ENCODE results near the gene PSMB7. TPM values are rescaled to one million over a fixed set of nuclear protein-coding genes. Genes with fewer than 3 reads are reported as not detected.

Gene PSMB7
- total RNA-seq, 2 experiments from 2014 or later: 164 to 186 TPM

DNA sequence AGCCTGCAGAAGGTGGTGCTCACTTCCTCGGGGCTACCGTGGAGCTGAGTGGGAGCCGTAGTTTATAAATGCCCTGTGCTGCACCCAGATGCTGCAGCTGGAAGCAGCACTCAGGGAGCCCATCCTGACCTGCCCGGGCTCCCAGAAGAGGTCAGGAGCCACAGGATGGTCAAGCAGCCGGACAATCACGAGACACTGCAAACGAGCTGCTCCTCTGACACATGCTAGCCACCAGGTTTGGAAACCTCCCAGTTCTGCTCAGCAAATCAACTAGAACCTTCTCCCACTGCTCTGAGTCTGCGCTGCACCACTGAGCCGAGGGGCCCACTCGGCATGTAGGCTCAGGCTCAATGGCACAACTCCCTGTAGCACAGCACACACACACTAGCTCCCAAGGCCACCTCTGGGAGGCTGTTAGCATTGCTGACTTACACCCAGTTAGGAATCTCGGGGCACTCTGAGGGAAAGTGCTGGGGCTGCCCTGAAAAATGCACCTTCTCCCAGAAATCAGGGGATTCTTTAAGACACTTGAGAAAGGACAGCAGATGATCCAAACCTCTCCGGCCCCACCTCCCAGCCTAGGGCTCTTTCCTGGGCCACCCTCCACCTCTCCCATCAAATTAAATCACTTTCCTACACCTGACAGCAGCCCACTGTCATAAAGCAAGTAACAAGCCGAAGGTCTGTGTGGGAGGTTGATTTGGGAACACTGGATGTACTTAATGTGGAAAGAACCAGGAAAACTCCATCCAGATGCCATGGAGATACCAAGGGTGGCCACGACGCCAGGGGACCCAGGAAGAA is 59.1 kb downstream of the PSMB7 start:
- ChIA-PET POLR2A (no interaction called here), CTCF (ENCODE audit: unreplicated experiment) (interaction anchor here (0.8 kb wide), 1 partner anchor 99 kb away, joined by 3 read pairs; no protein-coding TSS in a partner anchor)
- no TSS peak for BruUV-seq (replicated peaks)
- Histone ChIP-seq H3K9me2 (ENCODE audit: insufficient read depth, low read length) (no peaks in the 10 kb centered on the region), H3K27ac (ENCODE audit: low read depth, low read length, poor library complexity, severe bottlenecking) (no peak overlapping the region), H3K79me2 (ENCODE audit: insufficient read depth, low read depth, low read length) (0 out of 2 replicates have a peak, but pooled peaks cover 2% of the 10 kb centered on the region), H3K4me3 (ENCODE audit: low read depth, low read length, poor library complexity, severe bottlenecking) (no peak overlapping the region), H2AFZ (ENCODE audit: low read length) (no peak overlapping the region), H3K9me3 (ENCODE audit: low read length) (no peaks in the 10 kb centered on the region), H3K4me1 (ENCODE audit: insufficient read depth, low read length, poor library complexity, severe bottlenecking) (no peaks in the 10 kb centered on the region), H3K36me3 (ENCODE audit: insufficient read depth, low read length) (peaks cover 44% of the 10 kb centered on the region), H4K20me1 (ENCODE audit: insufficient read depth, low read length) (peaks cover 4% of the 10 kb centered on the region; the same call in 1 of the 2 replicates), H3K4me2 (ENCODE audit: low read length) (no peak overlapping the region)
- no peak for DNase-seq (ENCODE audit: low spot score)
- no peak for TF ChIP-seq EZH2phosphoT487 (IDR thresholded peaks at IDR 0.05; ENCODE audit: borderline replicate concordance, low read depth, low read length)
- TF ChIP-seq, protein P1, sequence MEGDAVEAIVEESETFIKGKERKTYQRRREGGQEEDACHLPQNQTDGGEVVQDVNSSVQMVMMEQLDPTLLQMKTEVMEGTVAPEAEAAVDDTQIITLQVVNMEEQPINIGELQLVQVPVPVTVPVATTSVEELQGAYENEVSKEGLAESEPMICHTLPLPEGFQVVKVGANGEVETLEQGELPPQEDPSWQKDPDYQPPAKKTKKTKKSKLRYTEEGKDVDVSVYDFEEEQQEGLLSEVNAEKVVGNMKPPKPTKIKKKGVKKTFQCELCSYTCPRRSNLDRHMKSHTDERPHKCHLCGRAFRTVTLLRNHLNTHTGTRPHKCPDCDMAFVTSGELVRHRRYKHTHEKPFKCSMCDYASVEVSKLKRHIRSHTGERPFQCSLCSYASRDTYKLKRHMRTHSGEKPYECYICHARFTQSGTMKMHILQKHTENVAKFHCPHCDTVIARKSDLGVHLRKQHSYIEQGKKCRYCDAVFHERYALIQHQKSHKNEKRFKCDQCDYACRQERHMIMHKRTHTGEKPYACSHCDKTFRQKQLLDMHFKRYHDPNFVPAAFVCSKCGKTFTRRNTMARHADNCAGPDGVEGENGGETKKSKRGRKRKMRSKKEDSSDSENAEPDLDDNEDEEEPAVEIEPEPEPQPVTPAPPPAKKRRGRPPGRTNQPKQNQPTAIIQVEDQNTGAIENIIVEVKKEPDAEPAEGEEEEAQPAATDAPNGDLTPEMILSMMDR (conservative IDR thresholded peaks at IDR 0.05; ENCODE audit: low read length): no peak
- intact Hi-C loops (cut with micrococcal nuclease; ENCODE audit: unreplicated experiment): no loop called here

DNA sequence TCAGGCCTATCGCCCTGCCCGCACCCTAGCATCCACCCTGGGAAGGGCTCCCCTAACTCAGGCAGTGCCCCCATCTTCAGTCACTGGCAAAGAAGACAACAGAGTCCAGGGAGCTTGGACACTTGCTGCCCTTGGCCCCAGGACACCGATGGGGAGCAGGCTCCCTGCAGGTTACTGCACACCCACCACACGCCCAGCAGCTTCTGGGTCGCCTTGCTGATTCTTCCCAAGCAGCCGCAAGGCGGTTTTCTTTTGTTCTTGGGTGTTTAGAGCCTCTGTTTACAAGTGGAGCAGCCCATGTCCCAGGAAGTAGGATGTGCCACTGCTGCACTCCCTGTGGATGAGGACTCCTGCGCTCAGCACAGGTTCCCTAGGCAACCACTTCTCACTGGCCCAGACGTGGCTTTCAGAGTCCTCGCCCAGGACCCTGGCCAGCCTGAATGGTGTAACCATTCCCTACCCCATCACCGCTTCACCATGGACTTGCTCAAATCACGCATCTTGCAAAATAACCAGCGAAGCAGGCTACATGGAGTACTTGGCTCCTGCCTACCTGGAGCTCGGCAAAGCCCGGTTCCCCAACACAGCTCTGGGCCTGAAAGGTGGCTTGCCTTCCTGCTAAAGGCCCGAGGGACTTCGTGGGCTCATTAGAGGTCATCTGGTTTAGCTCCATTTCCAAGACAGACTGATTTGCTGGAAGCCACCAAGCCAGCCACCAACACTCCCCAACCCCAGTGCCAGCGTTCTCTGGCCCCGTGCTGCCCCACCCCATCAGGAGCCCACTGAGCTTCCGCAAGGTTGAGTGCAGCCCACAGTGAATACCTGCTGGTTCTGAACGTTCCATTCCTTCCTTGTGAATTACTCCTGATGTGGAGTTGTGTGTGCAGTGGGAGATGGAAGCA is 60.0 kb downstream of the PSMB7 start:
- POLR2A ChIA-PET: no interaction called here
- H3K79me2 ChIP-seq (ENCODE audit: insufficient read depth, low read depth, low read length): 0 out of 2 replicates have a peak, but pooled peaks cover 2% of the 10 kb centered on the region
- intact Hi-C loops (cut with micrococcal nuclease; ENCODE audit: unreplicated experiment): no loop called here

More for the DNA sequence above, 60.0 kb downstream of the PSMB7 start:
- H3K4me3 ChIP-seq (ENCODE audit: low read depth, low read length, poor library complexity, severe bottlenecking): no peak overlapping the region
- TF ChIP-seq, protein P1 (conservative IDR thresholded peaks at IDR 0.05; ENCODE audit: low read length): no peak
- TF ChIP-seq EZH2phosphoT487 (IDR thresholded peaks at IDR 0.05; ENCODE audit: borderline replicate concordance, low read depth, low read length): no peak
- no peak overlapping the region for H2AFZ ChIP-seq (ENCODE audit: low read length)
- H3K9me2 ChIP-seq (ENCODE audit: insufficient read depth, low read length): no peaks in the 10 kb centered on the region
- H3K4me1 ChIP-seq (ENCODE audit: insufficient read depth, low read length, poor library complexity, severe bottlenecking): no peaks in the 10 kb centered on the region
- H4K20me1 ChIP-seq (ENCODE audit: insufficient read depth, low read length): peaks cover 4% of the 10 kb centered on the region; the same call in 1 of the 2 replicates
- H3K9me3 ChIP-seq (ENCODE audit: low read length): no peaks in the 10 kb centered on the region
- CTCF ChIA-PET (ENCODE audit: unreplicated experiment): interaction anchor here (0.8 kb wide), 1 partner anchor 100 kb away, joined by 3 read pairs; no protein-coding TSS in a partner anchor
- DNase-seq (ENCODE audit: low spot score): no peak
- no TSS peak for BruUV-seq (replicated peaks)
- no peak overlapping the region for H3K4me2 ChIP-seq (ENCODE audit: low read length)
- H3K27ac ChIP-seq (ENCODE audit: low read depth, low read length, poor library complexity, severe bottlenecking): no peak overlapping the region
- peaks cover 52% of the 10 kb centered on the region for H3K36me3 ChIP-seq (ENCODE audit: insufficient read depth, low read length)
